HG03571 (cell line): ENCODE data around the gene PROB1.
A peak's percentile ranks its signal among the peaks of the same experiment; 100 is the strongest.
"Not testable (repeated sequence)": the region's sequence is repeated elsewhere in the genome, so short reads cannot be mapped to it uniquely, and the experiment has no call there.

Experiments
- ATAC-seq: cut with Tn5 transposase; IDR thresholded peaks from one replicate; pipeline ENCODE4 v1.9.1; 2021; ENCODE audit not compliant: unreplicated experiment

The PROB1 gene

GRCh38 chr5:139392678-139393496 lies 2.0 kb downstream of the PROB1 start:
- peak; percentile 44 for ATAC-seq

- ATAC-seq = no peak
Measured at GRCh38 chr5:139392324-139392677, 2.6 kb downstream of the PROB1 start.

DNA sequence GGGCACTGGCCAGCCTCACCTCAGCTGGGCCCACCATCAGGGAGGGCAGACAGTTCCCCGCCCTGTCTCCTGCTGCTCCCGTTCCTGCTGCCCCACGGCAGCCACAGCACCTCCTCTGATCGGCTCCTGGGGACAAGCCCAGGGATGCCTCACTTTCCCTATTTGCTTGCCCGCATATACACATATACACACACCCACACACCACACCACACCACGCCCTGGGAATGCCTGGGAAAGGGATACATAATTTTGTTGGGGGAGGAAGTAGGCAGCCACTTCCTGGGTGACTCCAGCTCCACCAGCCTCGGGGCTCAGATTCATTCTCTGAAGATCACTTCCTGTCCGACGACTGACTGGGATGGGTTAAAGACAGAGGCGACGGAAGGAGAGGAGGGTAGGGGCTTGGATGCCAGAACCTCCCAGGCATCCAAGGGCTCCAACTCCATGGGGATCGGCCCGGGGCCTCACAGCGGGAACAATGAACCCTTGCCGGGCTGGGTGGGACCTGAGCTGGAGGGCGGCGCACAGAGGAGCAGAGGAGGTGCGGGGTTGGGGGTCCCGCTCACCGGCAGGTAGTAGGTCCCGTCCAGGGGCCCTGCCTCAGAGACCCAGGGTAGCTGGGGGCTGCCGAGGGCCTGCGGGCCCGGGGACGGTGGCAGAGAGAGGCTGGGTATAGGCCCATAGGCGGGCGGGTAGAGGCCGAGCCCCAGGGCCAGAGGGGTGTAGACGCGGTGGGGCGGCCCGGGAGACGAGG lies 3.2 kb downstream of the PROB1 start:
- ATAC-seq = no peak

GRCh38 chr5:139390639-139391569 lies 4.0 kb downstream of the PROB1 start:
- no peak for ATAC-seq

GRCh38 chr5:139389701-139390638 lies 4.9 kb downstream of the PROB1 start, which contains the start of gene MZB1:
TSS of gene MZB1 (minus strand) at chr5:139389913. CDS start at chr5:139389856, 57 bp downstream.
- ATAC-seq = peak; percentile 39

DNA sequence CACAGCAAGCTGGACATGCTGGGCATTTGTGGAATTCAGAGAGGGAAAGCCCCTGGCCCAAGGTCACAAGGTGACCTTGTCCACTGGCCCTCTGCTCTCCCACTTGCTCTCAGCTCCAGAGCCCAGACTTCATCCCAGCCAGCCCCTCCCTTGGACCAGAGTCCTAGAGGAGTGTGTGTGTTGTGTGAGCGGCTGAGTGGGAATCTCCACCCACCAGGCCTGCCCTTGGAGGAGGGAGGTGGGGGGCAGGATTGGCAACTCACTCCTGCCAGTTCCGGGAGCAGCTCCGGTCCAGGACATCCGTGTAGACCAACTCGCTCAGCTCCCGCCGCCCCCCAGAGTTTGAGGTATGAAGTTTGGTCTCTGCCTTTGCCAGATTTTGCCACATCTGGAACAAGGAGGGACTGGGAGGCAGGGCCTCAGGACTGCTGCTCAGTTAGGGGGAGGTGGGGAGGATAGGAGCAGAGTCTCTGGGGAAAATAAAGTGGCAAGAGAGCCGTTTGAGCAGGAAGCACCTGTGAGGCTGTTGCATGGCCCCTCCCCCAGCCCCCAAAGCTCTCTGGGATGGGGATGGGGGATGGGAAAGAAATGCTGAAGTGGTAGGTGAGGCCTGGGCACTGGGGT lies 6.6 kb downstream of the PROB1 start:
- no peak for ATAC-seq

- no peak for ATAC-seq
Measured at GRCh38 chr5:139387611-139388197, 7.2 kb downstream of the PROB1 start.

DNA sequence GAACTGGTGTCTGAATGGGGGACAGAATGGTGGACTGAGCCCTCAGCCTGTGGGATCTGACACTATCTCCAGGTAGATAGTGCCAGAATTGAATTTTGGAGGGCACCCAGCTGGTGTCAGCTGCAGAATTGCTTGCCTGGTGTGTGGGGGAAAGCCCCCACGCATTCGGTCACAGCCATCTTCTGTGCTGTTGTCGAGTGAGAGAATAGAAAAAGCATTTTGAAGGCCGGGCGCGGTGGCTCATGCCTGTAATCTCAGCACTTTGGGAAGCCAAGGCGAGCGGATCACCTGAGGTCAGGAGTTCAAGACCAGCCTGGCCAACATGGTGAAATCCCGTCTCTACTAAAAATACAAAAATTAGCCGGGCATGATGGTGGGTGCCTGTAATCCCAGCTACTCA lies 7.9 kb downstream of the PROB1 start:
- not testable (repeated sequence) for ATAC-seq

DNA sequence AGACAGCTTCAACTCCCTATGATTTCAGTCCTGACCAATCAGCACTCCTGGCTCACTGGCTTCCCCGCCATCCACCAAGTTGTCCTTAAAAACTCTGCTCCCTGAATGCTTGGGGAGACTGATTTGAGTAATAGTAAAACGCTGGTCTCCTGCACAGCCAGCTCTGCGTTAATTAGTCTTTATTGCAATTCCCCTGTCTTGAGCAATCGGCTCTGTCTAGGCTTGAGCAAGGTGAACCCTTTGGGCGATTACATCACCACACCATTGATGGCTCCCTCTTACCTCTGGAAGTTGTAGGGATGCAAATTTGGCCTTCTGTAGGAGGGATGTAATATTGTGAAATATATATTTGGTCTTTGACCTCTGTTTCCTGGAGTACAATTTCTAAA lies 8.9 kb downstream of the PROB1 start:
- ATAC-seq = no peak

- no peak for ATAC-seq
Measured at GRCh38 chr5:139385061-139386049, 9.5 kb downstream of the PROB1 start.

DNA sequence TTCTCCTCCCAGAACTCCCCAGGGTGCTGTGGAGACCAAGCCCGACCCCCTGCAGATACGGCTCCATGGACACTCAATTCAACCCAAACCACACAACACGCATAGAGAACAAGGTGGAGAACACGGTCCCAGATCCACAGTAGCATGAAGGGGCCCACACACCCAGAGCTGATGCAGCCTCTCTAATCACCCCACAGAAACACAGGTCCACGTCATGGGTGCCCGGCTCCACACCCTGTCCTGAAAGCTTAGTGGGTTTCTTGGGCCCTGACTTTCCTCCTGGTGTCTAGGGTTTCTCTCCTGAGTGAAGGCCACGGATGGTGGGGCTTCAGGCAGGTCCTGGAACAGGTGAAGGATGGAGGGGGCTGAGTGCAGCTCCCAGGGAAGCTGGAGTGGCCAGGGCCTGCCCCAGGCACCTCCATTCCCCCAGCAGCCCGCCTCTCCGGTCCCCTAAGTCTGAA lies 10.3 kb downstream of the PROB1 start:
- no peak for ATAC-seq

DNA sequence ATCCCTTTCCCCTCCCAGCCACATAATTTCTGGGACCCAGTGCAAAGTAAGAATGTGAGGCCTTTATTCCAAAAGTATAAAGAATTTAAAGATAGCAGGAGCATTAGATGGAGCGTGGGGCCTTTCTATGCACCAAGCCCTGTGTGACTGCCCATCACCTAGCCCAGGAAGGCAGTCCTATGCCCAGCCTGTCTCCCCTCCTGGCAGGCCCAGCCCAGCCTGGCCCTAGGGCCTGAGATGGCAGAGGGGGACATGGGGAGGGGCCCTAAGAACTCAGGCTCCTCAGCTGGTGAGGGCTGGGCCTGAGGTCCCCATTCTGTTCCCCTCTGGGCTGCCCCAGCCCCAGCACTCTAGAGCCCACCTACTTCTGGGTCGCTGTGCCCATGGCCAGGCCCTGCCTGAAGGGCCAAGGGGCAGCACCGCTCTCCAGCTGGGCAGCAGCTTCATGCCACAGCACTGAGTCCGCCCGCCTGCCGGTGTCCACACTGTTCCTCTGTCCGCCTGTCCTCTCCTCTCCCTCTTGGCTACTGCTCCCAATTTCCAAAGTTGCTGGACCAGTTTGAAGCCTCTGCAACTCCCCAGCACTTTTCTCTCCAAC lies 10.8 kb downstream of the PROB1 start:
- ATAC-seq = no peak

- no peak for ATAC-seq
Measured at GRCh38 chr5:139383275-139383992, 11.5 kb downstream of the PROB1 start, which contains the start of gene SLC23A1. TSS of gene SLC23A1 (minus strand) at chr5:139383297. CDS start at chr5:139383253, 44 bp downstream.

DNA sequence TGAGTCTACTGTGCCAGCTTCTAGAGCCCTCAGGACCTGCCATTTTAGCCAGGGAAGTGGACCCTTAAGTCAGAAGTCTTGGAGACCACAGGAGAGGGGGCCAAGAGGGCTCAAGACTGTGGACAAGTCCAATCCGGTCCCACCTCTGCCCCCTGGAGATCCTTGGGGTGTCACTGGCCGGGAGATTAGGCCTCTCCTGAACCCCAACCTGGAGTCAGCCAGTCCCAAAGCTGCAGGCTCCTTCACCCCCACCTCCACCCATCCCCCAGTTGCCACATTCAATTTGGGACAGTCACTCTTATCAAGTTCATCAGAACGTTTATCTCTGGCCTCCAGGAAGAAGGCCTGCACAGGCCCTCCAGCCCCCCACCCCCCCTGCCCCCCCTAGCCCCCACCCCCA lies 12.1 kb downstream of the PROB1 start:
- ATAC-seq = no peak

DNA sequence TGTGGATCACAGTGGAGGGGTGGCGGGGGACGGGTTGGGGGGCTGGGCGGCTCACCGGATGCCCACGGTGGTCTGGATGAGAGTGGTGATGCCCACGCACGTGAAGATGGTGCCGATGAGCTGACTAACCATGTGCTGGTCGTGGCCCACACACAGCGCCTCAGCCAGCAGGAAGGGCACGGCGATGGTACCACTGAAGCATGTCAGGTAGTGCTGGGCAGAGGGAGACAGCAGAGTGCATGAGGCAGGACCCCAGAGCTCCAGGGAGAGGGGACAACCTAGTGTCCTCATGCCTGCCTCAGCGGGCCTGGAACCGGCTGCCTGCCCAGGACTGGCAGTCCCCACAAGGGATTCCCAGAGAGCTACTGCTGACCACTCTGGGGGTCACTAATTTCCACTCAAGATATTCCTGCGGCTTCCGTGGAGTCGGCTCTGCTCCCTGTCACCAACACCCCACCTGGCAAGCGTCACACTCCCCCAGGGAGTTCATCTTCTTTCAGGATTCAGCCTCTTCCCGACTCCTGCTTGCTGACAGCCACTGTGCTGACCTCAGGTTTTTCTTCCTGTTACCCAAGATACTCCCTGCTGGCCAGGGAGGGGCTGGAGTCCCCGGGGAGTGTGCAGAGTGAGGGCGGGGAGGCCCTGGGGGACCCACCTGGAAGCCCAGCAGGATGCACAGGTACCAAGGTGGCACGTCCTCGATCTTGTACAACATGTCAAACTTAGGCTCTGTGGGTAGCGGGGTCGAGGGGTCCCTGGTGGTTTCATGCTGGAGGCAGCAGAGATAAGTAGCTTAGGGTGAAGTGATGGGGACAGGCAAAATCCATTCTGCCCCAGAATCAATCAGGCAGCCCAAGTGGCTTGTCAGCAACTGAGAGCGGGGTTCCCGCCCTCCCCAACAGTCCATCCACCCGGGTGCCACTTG lies 12.8 kb downstream of the PROB1 start:
- no peak for ATAC-seq
